ENCODE data around the gene KSR2.
"Not testable (repeated sequence)": the region's sequence is repeated elsewhere in the genome, so short reads cannot be mapped to it uniquely, and the experiment has no call there.

KSR2 gene

GRCh38 chr12:117743761-117744160 lies 225.0 kb downstream of the KSR2 start:
- no peak for DNase-seq

GRCh38 chr12:117742721-117743120 lies 226.1 kb downstream of the KSR2 start:
- no peak for DNase-seq

- DNase-seq, result no peak
Observed at GRCh38 chr12:117738233-117738632, 230.6 kb downstream of the KSR2 start.

GRCh38 chr12:117733549-117733805 lies 235.3 kb downstream of the KSR2 start:
- no peak for DNase-seq

GRCh38 chr12:117732761-117733548 lies 235.8 kb downstream of the KSR2 start:
- DNase-seq, result no peak

- DNase-seq, result not testable (repeated sequence)
Observed at GRCh38 chr12:117731131-117731530, 237.7 kb downstream of the KSR2 start.

GRCh38 chr12:117727301-117727700 lies 241.5 kb downstream of the KSR2 start:
- DNase-seq, result no peak

GRCh38 chr12:117724543-117724942 lies 244.2 kb downstream of the KSR2 start:
- DNase-seq, result no peak

GRCh38 chr12:117718559-117718958 lies 250.2 kb downstream of the KSR2 start:
- no peak for DNase-seq

- no peak for DNase-seq
Observed at GRCh38 chr12:117718141-117718540, 250.6 kb downstream of the KSR2 start.

GRCh38 chr12:117714203-117714602 lies 254.6 kb downstream of the KSR2 start:
- DNase-seq, result no peak

- DNase-seq, result no peak
Observed at GRCh38 chr12:117710121-117710520, 258.7 kb downstream of the KSR2 start.

GRCh38 chr12:117707861-117708260 lies 260.9 kb downstream of the KSR2 start:
- DNase-seq, result no peak

GRCh38 chr12:117703584-117703983 lies 265.2 kb downstream of the KSR2 start:
- DNase-seq, result no peak

GRCh38 chr12:117702741-117703140 lies 266.0 kb downstream of the KSR2 start:
- no peak for DNase-seq

GRCh38 chr12:117699575-117699974 lies 269.2 kb downstream of the KSR2 start:
- peak; percentile 22 to 25 for DNase-seq

- DNase-seq, result no peak
Observed at GRCh38 chr12:117699118-117699517, 269.7 kb downstream of the KSR2 start.

GRCh38 chr12:117695956-117696355 lies 272.8 kb downstream of the KSR2 start:
- DNase-seq, result no peak

GRCh38 chr12:117692512-117692911 lies 276.3 kb downstream of the KSR2 start:
- no peak for DNase-seq

- no peak for DNase-seq
Observed at GRCh38 chr12:117689857-117690256, 278.9 kb downstream of the KSR2 start.

GRCh38 chr12:117688446-117688845 lies 280.3 kb downstream of the KSR2 start:
- no peak for DNase-seq

GRCh38 chr12:117686911-117687377 lies 281.8 kb downstream of the KSR2 start:
- DNase-seq, result peak; percentile 30 to 77

- DNase-seq, result no peak
Observed at GRCh38 chr12:117686210-117686609, 282.6 kb downstream of the KSR2 start.

GRCh38 chr12:117685110-117685926 lies 283.5 kb downstream of the KSR2 start:
- peak in 1 of 2 experiments; percentile 7 for DNase-seq

All from SW 1271 (cell line).